Dermis blood vessel endothelial cell (primary cell): ENCODE results near the gene NKX3-2. TPM values are rescaled to one million over a fixed set of nuclear protein-coding genes. Genes with fewer than 3 reads are reported as not detected.

Experiments used
- DNase-seq: peaks from one replicate; pipeline ENCODE4 v3.0.0; 2010
- total RNA-seq: library from RNA; depleted of rRNA; stranded (reverse); fragments of >200 nt; gene quantifications from 2 replicates; pipeline ENCODE4 v1.2.3, GENCODE V29; 2014

The NKX3-2 gene
- total RNA-seq, 1 donor from 2014 or later, result not detected

DNA sequence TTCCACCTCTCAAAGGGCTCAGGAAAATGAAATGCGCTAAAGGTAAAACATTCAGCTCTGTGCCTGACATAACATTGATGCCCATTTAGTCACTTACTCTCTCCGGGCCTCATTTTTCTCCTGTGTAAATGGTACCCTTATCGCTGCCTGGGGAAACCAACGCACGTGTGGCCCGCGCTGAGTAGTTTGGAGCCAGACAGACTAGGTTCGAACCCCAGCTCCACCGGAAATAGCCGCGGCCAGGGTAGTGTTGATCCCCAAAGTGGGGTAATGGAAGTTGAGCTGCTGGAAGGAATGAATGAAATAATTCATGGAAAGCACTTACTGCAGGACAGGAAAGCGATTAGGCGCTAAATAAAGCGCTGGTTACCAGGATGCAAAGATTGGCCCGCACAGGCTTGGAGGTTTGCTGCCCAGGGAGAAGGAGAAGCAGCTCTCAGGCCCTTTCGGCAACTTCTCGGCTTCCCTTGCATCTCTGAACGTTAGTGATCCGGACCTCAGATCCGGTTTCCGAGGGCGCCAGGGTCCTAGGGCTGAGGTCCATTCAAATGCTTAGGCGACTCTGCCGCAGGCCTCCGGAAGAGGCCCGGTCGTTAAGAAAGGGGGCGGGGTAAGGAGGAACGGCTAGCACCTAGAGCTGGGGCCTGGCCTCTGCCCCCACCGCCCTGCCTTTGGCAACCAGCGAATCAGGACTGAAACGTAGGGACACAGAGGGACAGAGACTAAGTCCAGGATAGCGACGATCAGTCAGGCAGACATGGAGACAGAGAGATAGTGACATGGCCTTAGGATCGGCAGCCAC, 13.3 kb downstream of the NKX3-2 start:
- no peak for DNase-seq

- no peak for DNase-seq
Observed at GRCh38 chr4:13529128-13529919, 15.0 kb downstream of the NKX3-2 start.

GRCh38 chr4:13528821-13529127, 15.5 kb downstream of the NKX3-2 start:
- DNase-seq, result no peak

DNA sequence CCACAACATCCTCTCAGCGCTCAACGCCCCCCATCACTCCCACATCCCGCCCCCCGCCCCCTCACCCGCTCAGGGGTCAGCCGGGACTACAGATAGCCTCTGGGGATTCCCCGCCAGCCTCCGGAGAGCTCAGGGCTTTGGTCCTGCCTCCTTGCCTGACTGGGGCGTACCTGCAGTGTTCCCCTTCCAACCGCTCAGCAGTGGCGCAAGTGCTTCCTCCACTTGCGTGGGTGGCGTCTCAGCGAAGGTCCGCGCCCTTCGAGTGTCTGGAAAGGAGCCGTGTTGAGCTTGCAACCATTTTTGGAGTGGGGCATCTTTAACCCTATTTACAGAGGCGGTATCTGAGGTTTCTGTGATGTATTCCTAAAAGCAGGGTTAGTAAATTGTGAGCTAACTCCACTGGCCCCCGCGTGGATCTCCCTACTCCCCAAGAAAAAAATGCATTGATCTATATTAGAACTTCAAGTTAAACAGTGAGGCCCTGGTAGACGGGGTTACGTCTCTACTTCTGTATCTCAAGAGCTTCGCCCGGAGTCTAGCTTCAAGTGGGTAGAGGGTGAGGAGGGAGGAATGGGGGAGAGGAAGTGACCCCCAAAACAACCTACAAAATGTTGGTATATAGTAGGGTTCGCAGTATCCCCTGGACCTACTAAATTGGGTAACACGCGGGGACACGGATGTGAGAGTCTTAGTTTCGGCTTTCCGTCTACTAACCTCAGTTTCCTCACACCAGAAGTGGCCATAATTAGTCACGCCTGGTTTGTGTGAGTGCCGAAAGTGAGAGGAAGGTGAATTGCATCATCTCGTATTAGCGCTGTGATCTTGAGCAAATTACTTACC, 16.1 kb downstream of the NKX3-2 start:
- DNase-seq, result no peak

GRCh38 chr4:13527192-13527980, 16.9 kb downstream of the NKX3-2 start:
- DNase-seq, result no peak

DNA sequence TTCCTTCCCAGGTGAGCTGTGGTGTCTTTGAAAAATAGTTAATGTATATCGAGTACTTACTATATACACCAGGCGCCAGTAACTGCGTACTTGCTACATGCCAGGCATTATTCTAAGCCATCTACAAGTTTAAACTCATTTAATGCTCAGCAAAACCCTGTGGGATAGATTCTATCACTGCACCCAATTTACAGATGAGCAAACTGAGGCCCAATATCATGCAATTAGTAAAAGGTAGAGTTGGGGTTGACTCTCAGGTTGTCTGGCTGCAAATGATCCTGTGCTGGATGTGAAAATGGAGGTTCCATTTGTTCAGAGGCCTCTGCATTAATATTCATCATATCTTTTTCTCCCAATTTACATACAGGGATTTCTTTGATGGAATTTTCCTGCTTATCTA, 17.6 kb downstream of the NKX3-2 start:
- no peak for DNase-seq

- DNase-seq, result no peak
Observed at GRCh38 chr4:13525606-13526281, 18.6 kb downstream of the NKX3-2 start.

DNA sequence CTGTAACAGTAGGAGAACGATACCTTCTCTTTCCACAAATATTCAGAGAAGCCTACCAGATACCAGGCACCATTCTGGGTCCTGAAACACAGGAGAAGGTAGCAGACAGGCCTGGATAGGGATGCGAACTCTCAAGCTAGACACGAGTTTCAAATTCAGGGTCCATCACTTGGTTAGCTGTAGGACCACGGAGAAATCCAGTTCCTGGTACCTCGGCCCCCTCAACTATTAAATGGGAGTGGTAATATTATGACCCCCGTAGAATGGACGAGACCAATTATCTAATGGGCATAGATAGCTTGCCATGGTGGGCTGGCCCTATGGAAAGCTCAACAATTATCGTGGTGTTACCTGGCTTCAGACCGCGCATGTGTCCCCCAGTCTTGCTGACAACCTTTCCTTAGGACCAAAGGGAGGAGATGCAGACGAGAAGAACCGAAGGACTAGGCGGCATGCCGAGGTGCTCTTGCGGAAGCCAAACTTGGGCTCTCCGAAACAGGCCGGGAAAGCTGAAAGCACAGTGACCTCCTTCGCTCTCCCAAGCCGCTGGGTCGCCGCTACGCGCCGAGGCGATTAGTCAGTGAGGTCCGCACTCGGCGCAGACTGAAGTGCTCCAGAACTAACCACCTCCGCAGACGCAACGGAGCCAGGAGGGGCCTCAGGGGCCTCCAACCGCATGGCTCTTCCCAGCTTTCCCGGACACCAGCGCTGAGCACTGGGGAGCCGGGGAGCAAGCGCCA, 19.6 kb downstream of the NKX3-2 start:
- no peak for DNase-seq

DNA sequence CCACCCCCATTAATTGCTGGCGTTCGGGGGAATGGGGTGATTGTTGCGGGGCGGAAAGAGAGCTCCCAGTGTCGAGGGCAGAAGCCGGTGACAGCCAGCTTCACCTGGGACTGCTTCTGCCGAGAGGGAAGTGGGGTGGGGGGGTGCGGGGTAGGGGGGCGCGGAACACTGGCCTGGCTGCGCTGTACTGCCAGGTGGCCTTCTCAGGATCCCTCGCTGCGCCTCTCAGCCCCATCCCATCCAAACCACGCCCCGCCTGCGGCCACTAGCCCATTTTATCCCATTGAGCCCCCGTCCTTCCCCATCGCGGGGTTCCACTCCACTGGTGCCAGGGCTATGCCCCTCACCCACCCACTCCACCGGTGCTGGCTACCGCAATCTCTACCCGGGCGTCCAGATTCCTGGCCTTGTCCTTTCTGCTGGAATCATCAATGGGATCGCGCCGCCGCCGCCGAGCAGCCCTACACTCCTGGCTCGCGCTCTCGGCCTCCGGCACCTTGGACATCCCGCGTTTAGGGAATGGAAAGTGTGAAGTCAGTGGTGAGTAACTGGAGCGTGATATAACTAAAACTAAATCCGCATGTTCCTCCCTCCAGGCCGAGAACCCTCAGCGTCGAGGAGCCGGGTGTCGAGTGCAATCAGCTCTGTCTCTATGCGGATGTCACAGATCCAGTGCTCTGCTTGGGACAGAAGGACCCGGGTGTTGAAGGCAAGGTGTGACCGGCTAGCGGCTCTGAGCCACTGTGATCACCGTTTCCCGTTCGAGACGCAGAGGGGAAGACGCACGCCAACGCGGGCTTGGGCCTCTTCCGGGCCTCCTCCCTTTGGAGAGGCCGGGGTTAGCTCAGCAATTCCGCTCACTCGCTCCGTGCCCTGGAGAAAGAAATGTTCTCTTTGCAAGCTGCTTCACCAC, 20.5 kb downstream of the NKX3-2 start:
- DNase-seq, result no peak

DNA sequence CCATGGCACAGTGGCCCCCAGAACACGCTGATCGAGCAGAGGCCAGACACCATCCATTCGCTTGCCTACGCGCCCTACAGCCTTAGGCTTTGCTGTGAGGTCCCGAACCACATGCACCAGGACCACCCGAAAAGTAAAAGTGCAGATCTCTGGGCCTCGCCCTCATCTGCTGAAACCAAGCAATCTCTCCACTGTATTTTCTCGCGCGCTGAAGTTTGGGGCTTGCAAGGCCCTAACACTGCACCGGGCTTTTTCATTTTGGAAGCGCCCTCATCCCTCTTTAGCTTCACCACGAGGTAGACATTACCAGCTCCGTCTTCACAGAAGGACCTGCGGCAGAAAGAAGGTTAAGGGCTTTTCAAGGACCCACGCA, 21.2 kb downstream of the NKX3-2 start:
- no peak for DNase-seq

DNA sequence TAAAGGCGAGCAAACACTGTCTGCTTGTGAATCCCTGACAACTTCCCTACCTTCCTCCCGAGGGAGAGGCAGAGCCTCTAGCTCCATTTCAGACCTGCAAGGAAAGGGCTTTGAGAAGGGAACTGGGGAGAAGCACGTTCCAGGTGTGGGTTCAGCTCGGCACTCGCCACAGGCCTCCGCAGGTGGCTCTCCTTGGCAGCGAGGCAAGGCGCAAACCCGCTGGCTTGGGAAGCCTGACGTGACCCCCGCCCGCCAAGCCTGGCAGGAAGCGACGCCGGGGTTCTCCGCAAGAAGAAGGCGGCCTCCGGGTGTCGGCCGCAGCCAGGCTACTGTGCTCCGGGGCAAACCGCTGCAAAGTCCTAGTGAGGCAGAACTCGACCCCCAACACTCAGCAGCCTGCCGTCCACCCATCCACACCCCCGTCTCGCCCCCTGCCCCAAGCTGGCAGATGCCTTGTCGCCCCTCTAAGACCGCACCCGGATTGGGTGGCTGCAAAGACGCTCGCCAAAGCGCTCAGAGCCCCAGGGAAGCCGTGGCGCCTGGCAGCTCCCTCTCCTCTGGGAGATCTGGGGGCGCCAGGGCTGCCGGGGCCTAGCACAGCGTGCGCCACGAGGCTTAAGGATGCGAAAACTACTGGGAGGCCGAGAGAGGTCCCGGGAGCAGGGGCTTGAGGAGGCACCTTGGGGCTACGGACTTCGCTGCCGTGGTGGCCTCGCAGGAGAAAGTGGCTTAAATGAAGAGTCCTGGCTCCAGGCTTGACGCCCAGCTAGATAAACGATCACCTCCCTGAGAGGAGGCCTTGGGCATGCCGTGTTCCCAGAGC, 21.8 kb downstream of the NKX3-2 start:
- DNase-seq, result no peak

- no peak for DNase-seq
Observed at GRCh38 chr4:13521047-13521446, 23.3 kb downstream of the NKX3-2 start.

- DNase-seq, result no peak
Observed at GRCh38 chr4:13516315-13516860, 27.9 kb downstream of the NKX3-2 start.

DNA sequence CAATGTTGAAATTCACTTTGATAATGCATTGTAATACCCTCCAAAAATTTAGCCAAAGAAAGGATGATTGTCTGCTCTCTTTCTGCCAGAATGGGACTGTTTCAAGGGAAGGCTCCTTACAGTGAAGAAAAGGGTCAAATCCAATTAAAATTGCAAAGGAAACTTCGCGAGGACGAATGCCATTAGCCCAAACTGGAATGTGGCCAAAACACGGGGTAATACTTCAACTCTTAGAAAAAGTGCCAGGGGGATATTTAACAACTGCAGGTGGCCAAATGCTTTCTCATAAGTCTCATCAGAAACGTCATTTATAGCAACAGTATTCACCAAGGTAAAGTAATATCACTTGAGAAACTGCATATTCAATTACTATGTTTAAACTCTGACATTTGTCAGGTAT, 29.0 kb downstream of the NKX3-2 start:
- DNase-seq, result no peak

GRCh38 chr4:13514722-13515121, 29.6 kb downstream of the NKX3-2 start:
- no peak for DNase-seq

- DNase-seq, result no peak
Observed at GRCh38 chr4:13511101-13511500, 33.2 kb downstream of the NKX3-2 start.

- no peak for DNase-seq
Observed at GRCh38 chr4:13509442-13509841, 34.9 kb downstream of the NKX3-2 start.

GRCh38 chr4:13504374-13504773, 39.9 kb downstream of the NKX3-2 start:
- DNase-seq, result no peak

DNA sequence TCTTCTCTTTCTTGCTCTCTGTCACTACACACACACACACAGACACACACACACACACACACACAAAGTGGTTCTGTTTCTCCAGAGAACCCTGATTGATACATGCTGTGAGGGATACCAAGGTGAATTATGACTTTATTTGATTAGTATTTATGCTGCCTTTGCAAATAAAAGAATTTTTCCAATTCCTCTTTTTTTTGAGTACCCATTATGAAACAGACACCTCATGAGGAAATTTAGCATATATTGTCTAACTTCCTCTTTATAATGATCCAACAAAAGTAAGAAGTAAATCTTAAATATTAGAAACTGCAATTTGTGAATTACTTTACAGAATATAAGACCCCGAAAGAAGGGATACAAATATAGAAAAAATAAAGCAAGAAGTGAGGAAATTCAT, 45.8 kb downstream of the NKX3-2 start:
- DNase-seq, result no peak
